Activated T-helper 1 cell treated with anti-CD3 and anti-CD28 coated beads, Interleukin-12 subunit alpha, Interleukin-12 subunit beta, Interleukin-2, Interleukin-4 antibody, amounts not matched to agents 30 ng/mL and 10 ng/mL and 1 ng/mL, durations not matched to agents 14 hours and 24 hours and 36 hours (primary cell): ENCODE results near the gene TMPRSS11B. TPM values are rescaled to one million over a fixed set of nuclear protein-coding genes. Genes with fewer than 3 reads are reported as not detected.
"Not testable (repeated sequence)": the region's sequence is repeated elsewhere in the genome, so short reads cannot be mapped to it uniquely, and the experiment has no call there.

Source experiments
- DNase-seq: peaks from one replicate; pipeline ENCODE4 v3.0.0; 2021; ENCODE audit warnings: low spot score
- H3K27ac Mint-ChIP-seq: one replicate; pipeline ENCODE4 v1.8.0; 2021; ENCODE audit warnings: mild to moderate bottlenecking, mixed read lengths
- H3K27me3 Mint-ChIP-seq: one replicate; pipeline ENCODE4 v1.8.0; 2022; ENCODE audit warnings: mild to moderate bottlenecking, moderate library complexity, mixed read lengths; ENCODE audit not compliant: insufficient read depth
- H3K36me3 Mint-ChIP-seq: one replicate; pipeline ENCODE4 v1.8.0; 2021; ENCODE audit warnings: low read depth, mixed read lengths
- H3K4me1 Mint-ChIP-seq: one replicate; pipeline ENCODE4 v1.8.0; 2021; ENCODE audit warnings: low read depth, mixed read lengths
- H3K4me3 Mint-ChIP-seq: one replicate; pipeline ENCODE4 v1.8.0; 2021; ENCODE audit warnings: mild to moderate bottlenecking, moderate library complexity, mixed read lengths
- H3K9me3 Mint-ChIP-seq: one replicate; pipeline ENCODE4 v1.8.0; 2021; ENCODE audit warnings: mixed read lengths
- intact Hi-C: fragments of 100-400 bp; cut with micrococcal nuclease; formaldehyde crosslinking; loops from one replicate; pipeline ENCODE4 v1.15.1; 2024
- total RNA-seq: library from RNA; stranded (reverse); gene quantifications from 2 replicates; pipeline ENCODE4 v1.2.3, GENCODE V29; 2022

TMPRSS11B gene, protein sequence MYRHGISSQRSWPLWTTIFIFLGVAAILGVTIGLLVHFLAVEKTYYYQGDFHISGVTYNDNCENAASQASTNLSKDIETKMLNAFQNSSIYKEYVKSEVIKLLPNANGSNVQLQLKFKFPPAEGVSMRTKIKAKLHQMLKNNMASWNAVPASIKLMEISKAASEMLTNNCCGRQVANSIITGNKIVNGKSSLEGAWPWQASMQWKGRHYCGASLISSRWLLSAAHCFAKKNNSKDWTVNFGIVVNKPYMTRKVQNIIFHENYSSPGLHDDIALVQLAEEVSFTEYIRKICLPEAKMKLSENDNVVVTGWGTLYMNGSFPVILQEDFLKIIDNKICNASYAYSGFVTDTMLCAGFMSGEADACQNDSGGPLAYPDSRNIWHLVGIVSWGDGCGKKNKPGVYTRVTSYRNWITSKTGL
- not detected in 2 replicates for total RNA-seq

DNA sequence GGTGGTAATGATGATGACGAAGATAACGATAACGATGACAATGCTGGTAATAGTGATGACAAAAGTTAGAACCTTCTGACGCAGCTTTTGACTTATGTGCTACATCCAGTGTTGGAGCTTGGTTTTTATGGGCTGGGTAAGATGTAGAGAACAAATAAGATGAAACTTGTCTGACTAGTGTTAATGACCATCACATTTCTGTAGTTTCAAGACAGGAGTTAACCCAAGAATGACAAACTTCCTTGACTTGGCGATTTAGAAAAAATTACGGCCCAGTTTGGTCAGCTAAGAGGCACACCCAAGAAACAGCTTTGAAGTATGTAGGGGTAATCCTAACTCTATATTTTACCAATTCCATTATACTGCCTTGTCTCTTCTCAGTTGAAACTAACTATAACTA lies at the start of gene TMPRSS11B:
TSS of gene TMPRSS11B (minus strand) at position 101 of the 400 bp plus-strand sequence. CDS start 136 bp downstream, outside the sequence.
- Mint-ChIP-seq H3K4me1 (peaks cover 13% of the 10 kb centered on the region), H3K27ac (no peak within 1 kb of the TSS), H3K4me3 (no peak within 1 kb of the TSS), H3K36me3 (peaks cover 2% of the 10 kb centered on the region), H3K9me3 (peaks cover 3% of the 10 kb centered on the region), H3K27me3 (no peaks in the 10 kb centered on the region)
- intact Hi-C loops = loop anchor here (5.0 kb wide), 1 partner anchor 663 kb away; no protein-coding TSS in a partner anchor
- no peak for DNase-seq

DNA sequence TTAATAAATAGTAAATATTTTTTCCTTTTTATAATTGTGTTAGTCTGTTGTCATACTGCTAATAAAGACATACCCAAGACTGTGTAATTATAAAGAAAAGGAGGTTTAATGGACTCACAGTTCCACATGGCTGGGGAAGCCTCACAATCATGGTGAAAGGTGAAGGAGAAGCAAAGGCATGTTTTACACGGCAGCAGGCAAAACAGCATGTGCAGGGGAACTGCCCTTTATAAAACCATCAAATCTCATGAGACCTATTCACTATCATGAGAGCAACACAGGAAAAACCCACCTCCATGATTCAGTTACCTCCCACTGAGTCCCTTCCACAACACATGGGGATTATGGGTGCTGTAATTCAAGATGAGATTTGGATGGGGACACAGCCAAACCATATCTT lies 45.8 kb upstream of the TMPRSS11B start:
- Mint-ChIP-seq H3K27ac (no peak overlapping the region), H3K4me3 (no peak overlapping the region), H3K4me1 (no peaks in the 10 kb centered on the region), H3K36me3 (no peaks in the 10 kb centered on the region), H3K27me3 (peaks cover 9% of the 10 kb centered on the region), H3K9me3 (no peaks in the 10 kb centered on the region)
- DNase-seq = no peak
- intact Hi-C loops = no loop called here

DNA sequence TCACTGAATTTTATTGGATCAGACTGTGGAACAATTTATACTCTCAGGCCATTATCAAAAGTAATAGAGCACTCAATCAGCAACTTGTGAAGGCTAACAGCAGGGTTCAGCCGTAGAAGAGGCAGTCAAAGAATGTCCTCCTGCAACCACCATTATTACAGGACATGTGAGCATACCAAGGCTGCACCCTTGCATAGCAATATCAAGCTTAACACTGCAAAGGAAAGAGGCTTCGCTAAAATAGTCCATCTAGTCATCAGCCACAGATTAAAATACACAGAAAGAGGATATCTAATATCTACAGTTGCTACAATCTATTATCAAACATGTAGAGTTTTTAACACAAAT lies 42.9 kb upstream of the TMPRSS11B start:
- Mint-ChIP-seq H3K4me1 (no peaks in the 10 kb centered on the region), H3K36me3 (no peaks in the 10 kb centered on the region), H3K27me3 (peaks cover 9% of the 10 kb centered on the region), H3K9me3 (no peaks in the 10 kb centered on the region), H3K4me3 (no peak overlapping the region), H3K27ac (no peak overlapping the region)
- intact Hi-C loops = no loop called here
- no peak for DNase-seq

DNA sequence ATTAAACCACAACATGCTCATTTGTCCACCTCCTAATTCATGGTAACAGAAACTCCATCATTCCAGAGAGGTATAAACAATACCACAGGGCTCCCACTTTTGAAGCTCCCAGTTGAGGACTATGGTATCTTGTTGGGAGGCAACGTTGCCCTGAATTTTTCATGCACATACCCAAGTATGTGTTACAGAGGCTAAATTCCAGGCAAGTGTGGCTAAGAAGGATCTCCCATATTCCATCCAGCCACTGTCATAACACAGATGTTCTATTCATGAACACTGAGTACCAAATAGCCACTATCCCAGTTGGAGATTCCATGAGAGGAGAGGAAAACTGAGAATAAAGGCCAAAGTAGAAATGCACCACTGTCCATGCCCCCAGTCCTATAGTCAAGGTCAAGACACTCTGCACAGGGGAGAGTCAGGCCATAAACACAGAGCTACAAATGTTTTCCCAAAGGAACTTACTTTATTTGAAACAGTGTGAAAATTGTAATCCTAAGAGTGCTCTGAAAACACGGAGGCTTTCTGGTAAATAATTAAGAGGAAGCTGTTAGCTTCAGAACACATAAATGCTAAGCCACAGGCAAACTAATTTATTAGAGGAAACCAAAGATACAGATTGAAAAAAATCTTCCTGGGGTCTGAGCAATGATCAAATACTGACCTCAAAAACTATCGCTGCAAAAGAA lies 42.4 kb upstream of the TMPRSS11B start:
- Mint-ChIP-seq H3K4me3 (no peak overlapping the region), H3K9me3 (no peaks in the 10 kb centered on the region), H3K27me3 (peaks cover 9% of the 10 kb centered on the region), H3K27ac (no peak overlapping the region), H3K4me1 (no peaks in the 10 kb centered on the region), H3K36me3 (no peaks in the 10 kb centered on the region)
- DNase-seq = no peak
- intact Hi-C loops = no loop called here

DNA sequence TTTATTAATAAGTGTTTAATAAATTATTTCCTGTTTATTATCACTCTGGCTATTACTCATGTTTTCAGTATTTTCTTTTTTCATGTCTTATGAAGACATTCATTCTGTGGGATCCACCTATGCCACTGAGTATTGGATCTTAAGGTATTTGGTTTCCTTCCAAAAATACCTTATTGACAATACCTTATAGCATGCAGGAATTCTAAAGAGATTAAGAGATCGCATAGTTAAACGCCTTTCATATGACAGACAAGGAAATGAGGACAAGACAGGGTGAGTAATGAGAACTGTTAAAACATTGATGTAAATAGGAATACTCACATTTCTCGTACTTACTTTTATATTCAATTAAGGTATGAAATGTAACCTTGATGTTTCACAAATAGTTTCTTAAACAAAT lies 38.2 kb upstream of the TMPRSS11B start:
- intact Hi-C loops = no loop called here
- no peak overlapping the region for H3K27ac Mint-ChIP-seq
- no peaks in the 10 kb centered on the region for H3K36me3 Mint-ChIP-seq
- no peak overlapping the region for H3K4me3 Mint-ChIP-seq
- no peaks in the 10 kb centered on the region for H3K4me1 Mint-ChIP-seq
- H3K9me3 Mint-ChIP-seq = no peaks in the 10 kb centered on the region
- DNase-seq = no peak
- H3K27me3 Mint-ChIP-seq = peaks cover 4% of the 10 kb centered on the region

DNA sequence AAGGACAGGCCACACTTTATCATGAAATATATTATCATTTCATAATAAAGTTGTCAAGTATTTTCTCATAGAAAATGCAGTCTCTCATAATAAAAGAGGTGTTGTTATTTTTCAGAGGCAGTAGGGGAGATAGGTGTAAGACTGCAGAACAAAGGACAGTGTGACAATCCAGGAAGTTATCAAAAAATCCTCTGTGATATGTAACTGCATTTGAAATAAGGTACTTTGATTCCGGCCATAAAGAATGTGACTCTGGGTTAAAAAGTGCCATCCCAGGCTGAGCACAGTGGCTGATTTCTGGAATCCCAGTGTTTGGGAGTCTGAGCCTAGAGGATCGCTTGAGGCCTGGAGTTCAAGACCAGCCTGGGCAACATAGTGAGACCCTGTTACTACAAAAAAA lies 37.6 kb upstream of the TMPRSS11B start:
- Mint-ChIP-seq H3K27ac (no peak overlapping the region), H3K27me3 (peaks cover 4% of the 10 kb centered on the region), H3K4me1 (no peaks in the 10 kb centered on the region), H3K9me3 (no peaks in the 10 kb centered on the region), H3K36me3 (no peaks in the 10 kb centered on the region), H3K4me3 (no peak overlapping the region)
- intact Hi-C loops = no loop called here
- DNase-seq = no peak

DNA sequence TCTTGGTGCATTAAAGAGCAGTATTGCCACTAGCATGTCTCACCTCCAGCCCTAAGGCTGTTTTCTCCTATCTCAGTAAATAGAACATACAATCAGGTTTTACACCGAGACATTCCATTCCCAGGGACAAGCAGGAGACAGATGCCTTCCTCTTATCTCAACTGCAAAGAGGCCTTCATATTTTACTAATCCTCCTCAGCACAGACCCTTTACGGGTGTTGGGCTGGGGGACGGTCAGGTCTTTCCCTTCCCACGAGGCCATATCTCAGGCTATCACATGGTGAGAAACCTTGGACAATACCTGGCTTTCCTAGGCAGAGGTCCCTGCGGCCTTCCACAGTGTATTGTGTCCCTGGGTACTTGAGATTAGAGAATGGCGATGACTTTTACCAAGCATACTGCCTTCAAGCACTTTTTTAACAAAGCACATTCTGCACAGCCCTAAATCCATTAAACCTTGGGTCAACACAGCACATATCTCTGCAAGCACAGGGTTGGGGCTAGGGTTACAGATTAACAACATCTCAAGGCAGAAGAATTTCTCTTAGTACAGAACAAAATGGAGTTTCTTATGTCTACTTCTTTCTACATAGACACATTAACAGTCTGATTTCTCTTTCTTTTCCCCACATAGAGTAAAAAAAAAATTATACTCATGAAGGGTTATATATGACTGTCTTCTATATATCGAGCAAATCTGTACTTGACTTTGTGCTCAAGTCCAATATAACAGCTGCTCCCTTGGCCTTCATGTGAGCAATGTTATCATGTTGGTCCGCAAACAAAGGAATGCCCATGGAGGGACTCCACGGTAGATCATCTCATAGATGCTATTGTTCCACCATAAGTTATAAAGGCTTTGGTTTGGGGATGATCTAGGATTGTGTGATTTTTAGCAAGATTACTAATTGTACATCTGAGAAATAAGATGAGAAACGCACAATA lies 36.6 kb upstream of the TMPRSS11B start:
- intact Hi-C loops, DNase-seq, H3K4me3 Mint-ChIP-seq, H3K4me1 Mint-ChIP-seq, H3K36me3 Mint-ChIP-seq, H3K9me3 Mint-ChIP-seq, H3K27me3 Mint-ChIP-seq, H3K27ac Mint-ChIP-seq: not testable (repeated sequence)

DNA sequence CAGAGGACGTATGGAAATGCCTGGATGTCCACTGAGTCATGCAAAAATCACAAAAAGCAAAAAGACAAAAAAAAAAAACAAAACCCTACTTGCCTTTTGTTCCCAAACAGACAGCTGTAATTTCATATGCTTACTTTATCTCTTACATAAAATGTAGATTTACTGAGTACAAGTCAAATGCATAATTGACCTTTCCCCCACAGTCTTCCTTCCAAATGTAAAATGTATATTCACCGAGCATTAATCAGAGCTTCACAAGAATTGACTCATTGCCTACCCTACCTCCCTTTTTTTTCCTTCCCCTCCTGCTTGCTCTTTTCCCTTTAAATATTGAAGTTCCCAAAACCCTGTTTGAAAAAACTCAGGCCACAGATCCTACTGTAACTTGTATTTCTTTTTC lies 32.5 kb upstream of the TMPRSS11B start:
- DNase-seq = no peak
- peaks cover 6% of the 10 kb centered on the region for H3K27me3 Mint-ChIP-seq
- no peak overlapping the region for H3K27ac Mint-ChIP-seq
- no peak overlapping the region for H3K4me3 Mint-ChIP-seq
- no peaks in the 10 kb centered on the region for H3K36me3 Mint-ChIP-seq
- H3K4me1 Mint-ChIP-seq = no peaks in the 10 kb centered on the region
- intact Hi-C loops = no loop called here
- H3K9me3 Mint-ChIP-seq = no peaks in the 10 kb centered on the region

DNA sequence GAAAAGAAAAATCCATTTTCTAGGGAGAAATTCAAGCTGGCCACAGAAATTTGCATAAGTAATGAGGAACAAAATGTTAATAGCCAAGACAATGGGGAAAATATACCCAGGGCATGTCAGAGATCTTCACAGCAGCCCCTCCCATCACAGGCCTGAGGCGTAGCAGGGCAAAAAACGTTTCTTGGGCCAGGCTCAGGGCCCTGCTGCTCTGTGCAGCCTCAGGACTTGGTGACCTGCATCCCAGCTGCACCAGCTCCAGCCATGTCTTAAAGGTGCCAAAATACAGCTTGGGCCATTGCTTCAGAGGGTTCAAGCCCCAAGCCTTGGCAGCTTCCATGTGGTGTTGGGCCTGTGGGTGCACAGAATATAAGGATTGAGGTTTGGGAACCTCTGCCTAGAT lies 32.1 kb upstream of the TMPRSS11B start:
- peaks cover 3% of the 10 kb centered on the region for H3K4me1 Mint-ChIP-seq
- no peaks in the 10 kb centered on the region for H3K9me3 Mint-ChIP-seq
- H3K36me3 Mint-ChIP-seq = no peaks in the 10 kb centered on the region
- intact Hi-C loops = no loop called here
- peaks cover 10% of the 10 kb centered on the region for H3K27me3 Mint-ChIP-seq
- H3K27ac Mint-ChIP-seq = no peak overlapping the region
- no peak for DNase-seq
- H3K4me3 Mint-ChIP-seq = no peak overlapping the region

DNA sequence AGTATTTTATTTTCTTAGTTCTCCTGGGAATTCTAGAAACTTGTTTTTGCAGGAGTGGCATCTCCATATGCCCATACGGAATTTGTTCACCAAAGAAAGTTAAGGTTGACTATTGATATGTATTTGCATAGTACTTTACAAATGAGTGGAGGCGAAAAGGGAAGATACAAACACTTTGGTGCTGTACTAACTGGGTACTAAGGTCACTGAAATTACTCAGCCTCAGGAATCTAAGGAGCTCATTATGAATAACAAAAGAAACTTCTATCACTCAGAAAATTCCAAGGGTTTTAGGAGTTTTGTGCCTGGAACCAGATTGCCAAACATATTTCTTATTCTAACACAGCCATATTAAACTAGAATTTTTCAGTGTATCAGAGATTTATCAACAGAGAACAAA lies 27.4 kb upstream of the TMPRSS11B start:
- Mint-ChIP-seq H3K9me3 (no peaks in the 10 kb centered on the region), H3K27me3 (peaks cover 12% of the 10 kb centered on the region)

DNA sequence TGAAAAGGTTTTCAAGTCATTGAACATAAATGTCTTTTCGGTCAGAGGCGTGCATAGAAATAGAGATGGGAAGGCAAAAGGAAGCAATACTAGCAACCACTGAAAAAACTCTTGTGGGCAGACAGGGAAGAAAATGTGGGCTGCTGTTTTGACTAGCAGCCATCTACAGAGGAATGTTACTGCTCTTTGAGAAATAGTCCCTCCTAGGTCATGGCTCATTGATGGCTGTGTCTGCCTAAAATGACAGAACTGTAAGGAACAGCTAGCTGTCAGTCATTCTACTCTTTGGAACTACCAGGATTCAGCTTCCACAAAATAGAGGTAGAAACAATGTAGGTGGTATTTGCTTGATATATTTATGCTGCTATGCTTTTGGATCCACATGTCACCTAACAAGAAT lies 26.9 kb upstream of the TMPRSS11B start:
- H3K9me3 Mint-ChIP-seq = no peaks in the 10 kb centered on the region
- H3K27me3 Mint-ChIP-seq = peaks cover 12% of the 10 kb centered on the region
- intact Hi-C loops = loop anchor here (1.0 kb wide), 4 partner anchors 23 to 226 kb away; partner anchors contain the start of gene YTHDC1
- no peak overlapping the region for H3K4me3 Mint-ChIP-seq
- DNase-seq = no peak
- no peaks in the 10 kb centered on the region for H3K36me3 Mint-ChIP-seq
- H3K27ac Mint-ChIP-seq = no peak overlapping the region
- peaks cover 13% of the 10 kb centered on the region for H3K4me1 Mint-ChIP-seq

More for the DNA sequence above, 27.4 kb upstream of the TMPRSS11B start:
- Mint-ChIP-seq H3K27ac (no peak overlapping the region), H3K4me3 (no peak overlapping the region), H3K36me3 (no peaks in the 10 kb centered on the region), H3K4me1 (peaks cover 13% of the 10 kb centered on the region)
- intact Hi-C loops = loop anchor here (1.0 kb wide), 4 partner anchors 24 to 225 kb away; partner anchors contain the start of gene YTHDC1
- DNase-seq = no peak

DNA sequence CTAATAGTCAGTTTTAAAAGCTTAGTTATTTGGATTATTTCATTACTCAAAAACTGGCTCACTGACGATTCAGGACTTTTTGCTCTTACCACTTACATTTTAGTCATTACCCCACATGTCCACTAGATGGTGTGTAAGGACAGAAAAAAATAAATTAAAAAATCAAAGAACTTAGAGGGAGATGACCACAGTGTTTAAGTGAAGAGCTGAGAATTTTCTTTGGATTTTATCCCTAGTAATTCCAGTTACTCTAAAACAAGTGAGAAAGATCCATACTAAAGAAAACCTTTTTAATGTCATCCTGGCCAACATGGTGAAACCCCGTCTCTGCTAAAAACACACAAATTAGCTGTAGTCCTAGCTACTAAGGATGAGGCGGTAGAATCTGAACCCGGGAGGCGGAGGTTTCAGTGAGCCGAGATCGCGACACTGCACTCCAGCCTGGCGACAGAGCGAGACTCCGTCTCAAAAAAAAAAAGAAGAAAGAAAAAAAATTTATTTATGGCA lies 26.4 kb upstream of the TMPRSS11B start:
- no peak overlapping the region for H3K4me3 Mint-ChIP-seq
- H3K27me3 Mint-ChIP-seq = peaks cover 12% of the 10 kb centered on the region
- intact Hi-C loops = loop anchor here (1.0 kb wide), 4 partner anchors 23 to 226 kb away; partner anchors contain the start of gene YTHDC1
- H3K9me3 Mint-ChIP-seq = no peaks in the 10 kb centered on the region
- no peak for DNase-seq
- no peaks in the 10 kb centered on the region for H3K36me3 Mint-ChIP-seq
- H3K27ac Mint-ChIP-seq = no peak overlapping the region
- peaks cover 13% of the 10 kb centered on the region for H3K4me1 Mint-ChIP-seq
